HG03460 (cell line): ENCODE measurements around the gene PRKCQ.
A peak's percentile ranks its signal among the peaks of the same experiment; 100 is the strongest.

Experiments used
- ATAC-seq: cut with Tn5 transposase; IDR thresholded peaks from one replicate; pipeline ENCODE4 v1.9.1; 2021; ENCODE audit not compliant: unreplicated experiment

The PRKCQ gene

DNA sequence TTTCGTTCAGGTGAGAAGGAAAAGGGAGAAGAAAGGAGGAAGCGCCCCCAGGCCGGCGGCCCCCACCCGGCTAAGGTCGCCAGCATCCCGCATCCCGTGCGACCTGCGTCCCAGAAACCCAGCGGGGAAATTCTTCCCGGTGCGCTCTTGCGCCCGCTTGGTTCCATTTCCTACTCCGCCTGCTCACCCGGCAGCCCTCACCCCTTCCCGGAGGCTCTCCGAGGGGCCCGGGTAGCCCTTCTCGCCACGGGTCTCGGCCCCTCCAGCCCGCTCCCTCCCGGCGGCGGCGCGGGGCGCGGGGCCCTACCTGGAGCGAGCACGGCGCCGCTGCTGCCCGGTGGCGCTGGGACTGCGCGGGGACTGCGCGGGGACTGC, at the start of gene PRKCQ:
Gene PRKCQ (minus strand): TSS at position 373 of the 375 bp plus-strand sequence. CDS start 65,141 bp downstream, outside the sequence.
- ATAC-seq = peak; percentile 28

DNA sequence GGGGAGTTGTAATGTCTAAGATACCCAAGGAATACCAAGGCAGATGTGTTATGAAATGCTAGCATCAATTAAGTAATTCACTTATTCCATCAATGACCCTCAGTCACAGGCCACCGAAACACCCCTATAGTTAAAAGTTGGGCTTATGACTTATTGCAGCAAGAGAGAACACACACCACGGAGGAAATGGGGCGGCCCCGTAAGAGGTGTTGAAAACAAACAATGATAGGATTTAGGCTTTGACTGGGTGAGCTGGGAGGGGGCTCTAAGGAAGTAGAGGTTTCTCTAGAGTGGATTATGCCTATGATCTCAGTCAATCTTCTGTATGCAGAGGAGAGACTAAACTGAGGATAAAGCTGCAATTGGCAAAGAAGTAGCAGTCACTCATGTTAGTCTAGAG, 45.4 kb upstream of the PRKCQ start:
- ATAC-seq = no peak

GRCh38 chr10:6624392-6624791, 44.3 kb upstream of the PRKCQ start:
- no peak for ATAC-seq

- ATAC-seq = no peak
Observed at GRCh38 chr10:6622921-6623320, 42.8 kb upstream of the PRKCQ start.

DNA sequence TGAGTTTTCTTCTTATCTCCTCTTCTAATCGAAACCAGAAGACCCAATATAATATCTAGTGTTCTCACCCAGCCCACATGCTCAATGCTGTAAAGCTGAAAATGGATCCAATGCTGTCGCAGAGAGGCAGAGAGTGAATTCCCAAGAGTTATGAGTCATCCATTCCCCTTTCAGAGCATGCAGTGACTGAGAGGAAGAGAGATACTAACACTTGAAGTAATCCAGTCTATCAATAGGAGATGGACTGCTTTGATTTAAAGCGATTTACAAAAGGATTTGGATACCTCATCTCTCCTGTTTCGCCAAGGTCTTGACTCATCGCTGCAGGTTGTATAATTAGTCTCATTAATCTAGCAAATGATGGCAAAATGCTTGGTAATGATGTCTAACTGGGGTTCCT, 41.5 kb upstream of the PRKCQ start:
- no peak for ATAC-seq

DNA sequence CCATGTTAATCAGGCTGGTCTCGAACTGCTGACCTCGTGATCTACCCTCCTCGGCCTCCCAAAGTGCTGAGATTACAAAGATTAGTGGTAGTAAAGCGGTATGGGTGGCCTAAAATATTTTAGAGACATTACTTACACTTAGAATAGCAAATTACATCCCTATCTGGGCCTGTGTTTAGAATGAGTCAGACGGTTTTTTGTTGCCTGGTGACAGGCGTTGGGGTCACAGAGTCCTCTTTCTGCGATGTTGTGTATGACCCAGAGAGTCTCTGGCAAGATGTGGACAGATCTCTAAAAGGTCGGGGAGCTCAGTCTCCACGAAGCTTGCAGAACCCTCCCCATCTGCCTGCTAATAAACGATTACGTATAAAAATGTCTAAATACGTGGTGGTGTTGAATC, 39.6 kb upstream of the PRKCQ start:
- ATAC-seq = no peak

- ATAC-seq = no peak
Observed at GRCh38 chr10:6618340-6618739, 38.3 kb upstream of the PRKCQ start.

GRCh38 chr10:6617309-6618076, 37.4 kb upstream of the PRKCQ start:
- ATAC-seq = no peak

- no peak for ATAC-seq
Observed at GRCh38 chr10:6615971-6616370, 35.9 kb upstream of the PRKCQ start.

DNA sequence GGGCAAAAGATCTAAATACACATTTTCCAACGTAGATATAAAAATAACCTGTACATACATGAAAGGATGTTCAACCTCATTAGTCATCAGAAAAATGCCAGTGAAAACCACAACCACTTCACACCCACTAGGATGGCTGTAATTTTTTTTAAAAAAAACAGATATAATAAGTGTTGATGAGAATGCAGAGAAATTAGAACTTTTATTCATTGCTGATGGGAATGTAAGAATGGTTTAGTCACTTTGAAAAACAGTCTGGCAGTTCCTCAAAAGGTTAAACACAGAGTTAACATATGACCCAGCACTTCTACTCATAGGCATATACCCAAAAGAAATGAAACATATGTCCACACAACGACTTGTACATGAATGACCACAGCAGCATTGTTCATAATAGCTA, 32.3 kb upstream of the PRKCQ start:
- no peak for ATAC-seq

DNA sequence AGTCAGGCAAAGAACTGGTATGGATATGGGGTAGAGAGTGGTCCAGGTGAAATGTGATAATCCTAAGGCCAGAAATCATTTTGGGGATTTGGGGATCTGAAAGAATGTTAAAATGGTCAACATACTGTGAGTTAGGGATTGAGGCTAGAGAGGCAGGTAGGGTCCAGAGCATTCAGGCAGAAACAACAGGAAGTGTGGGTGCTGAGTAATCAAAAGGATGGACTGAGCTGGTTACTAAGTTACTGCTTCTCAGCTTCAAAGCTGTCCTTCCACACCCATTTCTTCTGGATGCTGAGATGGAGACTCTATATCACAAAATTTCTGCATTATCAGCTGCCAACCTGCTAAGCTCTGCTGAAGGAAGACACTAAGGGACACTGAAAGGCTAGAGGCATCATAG, 30.6 kb upstream of the PRKCQ start:
- ATAC-seq = no peak

DNA sequence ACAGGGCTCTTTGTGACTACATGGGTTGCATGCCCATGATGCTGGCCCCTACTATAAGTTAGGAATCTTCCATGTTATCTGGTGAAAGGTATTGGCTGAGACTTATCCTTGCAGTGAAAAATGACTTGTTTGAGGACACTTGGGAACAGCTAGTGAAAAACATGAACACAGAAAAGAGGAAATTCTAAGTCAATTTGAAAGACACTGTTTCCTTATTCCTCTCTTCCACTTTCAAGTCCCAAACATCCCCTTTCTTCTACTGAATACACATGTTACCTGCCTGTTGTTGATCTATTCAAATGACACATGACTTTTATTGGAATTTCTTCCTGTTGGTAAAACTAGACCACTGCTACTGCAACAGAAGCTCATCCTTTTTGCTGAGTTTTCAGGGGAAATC, 29.5 kb upstream of the PRKCQ start:
- no peak for ATAC-seq

DNA sequence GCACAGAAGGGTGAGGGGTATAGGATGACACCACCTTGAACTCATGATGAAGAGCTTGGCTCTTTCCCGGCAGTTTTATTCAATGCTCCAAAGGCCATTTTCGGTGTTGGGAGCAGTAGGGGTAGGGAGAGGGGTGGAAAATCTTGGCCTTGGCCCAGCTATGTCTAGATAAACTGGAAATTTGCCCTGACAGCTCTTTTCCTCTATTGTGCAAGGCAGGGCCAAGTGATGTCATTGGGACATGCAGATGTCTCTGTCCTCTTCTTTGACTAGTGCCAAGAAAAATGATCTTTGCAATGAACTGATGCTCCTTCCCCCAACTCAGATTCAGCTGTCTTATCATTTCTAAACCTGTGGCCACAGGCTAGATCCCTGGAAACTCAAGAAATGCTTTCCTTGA, 27.7 kb upstream of the PRKCQ start:
- ATAC-seq = no peak

DNA sequence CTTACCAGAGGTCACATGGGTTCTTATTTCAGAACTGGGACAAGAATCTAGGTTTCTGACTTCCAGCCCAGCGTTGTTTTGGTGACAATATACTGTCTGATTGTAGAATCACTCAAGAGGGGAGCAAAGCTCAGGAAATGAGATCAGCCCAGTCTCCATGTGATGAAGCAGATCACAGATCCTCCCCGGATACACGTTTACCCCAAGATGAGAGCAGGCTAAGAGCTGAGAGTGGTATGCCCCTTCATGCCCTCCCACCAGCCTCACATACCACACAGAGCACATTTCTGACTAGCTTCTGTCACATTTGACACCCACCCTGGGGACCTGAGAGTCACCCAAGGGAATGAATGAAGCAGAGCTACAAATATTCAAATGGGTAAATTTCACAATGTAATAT, 27.1 kb upstream of the PRKCQ start:
- ATAC-seq = no peak

DNA sequence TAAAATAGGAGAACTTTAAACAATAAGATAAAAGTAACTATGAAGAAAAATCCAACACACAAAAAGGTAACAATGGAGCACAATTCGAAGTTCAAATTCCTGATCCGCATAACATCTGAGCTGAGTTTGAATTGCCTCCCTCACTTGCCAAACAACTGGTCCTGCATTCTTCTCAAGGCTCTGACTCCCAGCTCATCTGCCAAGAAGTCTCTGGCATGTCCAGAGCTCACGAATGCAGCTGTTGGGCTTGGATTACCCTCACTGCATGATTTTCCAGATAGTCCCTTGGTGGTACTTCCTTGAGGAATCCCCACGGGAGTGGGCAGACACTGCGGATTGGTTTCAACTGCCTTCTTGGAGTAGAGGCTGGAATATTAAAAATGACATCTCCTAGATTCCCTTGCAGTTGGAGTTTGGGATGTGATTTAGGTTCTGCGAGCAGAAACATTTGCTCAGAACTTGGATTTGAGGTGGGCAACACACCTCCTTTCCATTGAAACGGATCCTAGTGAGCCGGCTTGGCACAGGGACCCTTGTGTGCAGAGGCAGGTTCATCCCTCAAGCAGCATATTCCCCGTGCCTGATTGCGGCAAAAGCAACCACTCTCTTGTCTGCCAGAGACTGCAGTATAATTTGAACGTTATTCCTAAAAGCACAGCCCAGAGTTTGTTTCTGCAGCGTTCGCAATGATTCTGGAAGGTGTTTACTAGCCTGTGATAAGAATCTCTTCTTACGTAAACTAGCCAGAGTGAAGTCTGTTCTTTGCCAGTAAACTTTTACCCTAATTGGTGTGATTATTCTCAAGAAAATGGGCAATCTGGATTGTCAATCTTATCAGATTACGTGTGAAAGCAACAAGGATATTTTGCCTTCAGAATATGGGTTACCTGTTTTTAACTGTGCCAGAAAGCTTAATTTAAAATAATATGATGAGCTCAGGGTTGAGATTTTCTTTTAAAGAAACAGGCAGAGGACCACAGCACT, 23.4 kb upstream of the PRKCQ start:
- no peak for ATAC-seq

- no peak for ATAC-seq
Observed at GRCh38 chr10:6602700-6603084, 22.6 kb upstream of the PRKCQ start.

- ATAC-seq = no peak
Observed at GRCh38 chr10:6602026-6602699, 22.1 kb upstream of the PRKCQ start.

GRCh38 chr10:6601246-6601805, 21.2 kb upstream of the PRKCQ start:
- ATAC-seq = no peak

DNA sequence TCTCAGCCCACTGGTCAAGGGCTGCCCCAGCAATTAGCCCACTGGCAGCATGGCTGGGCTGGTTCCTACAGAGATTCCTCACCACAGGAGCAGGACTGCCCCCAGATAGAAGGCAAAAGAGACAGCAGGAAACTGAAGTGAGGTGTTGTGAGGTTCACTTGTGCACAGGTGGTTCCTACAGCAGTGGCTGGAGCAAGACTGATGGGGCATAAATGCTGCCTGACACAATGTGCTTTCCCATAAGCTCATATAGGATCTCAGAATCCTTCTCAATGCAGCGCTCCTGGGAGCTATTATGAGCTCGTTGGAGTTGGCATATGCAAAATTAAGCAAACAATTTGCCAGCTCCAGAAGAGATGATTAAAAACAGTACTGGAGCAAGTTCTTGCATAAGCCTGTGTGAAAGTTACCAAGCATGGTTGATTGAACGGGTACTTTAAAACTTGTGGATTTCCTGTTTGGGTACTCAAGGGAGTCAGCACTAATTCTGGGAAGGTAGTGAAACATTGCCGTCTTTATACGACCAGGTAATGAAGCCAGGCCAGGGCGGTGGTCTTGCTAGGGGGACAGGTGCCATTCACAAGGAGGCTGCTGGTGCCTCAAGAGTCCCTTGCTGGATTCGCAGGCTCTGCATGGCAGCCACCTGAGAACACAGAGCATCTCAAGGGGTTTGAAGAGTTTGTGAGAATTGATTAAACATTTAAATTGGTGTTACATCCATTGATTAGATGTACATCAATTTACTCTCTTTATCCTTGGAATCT, 20.3 kb upstream of the PRKCQ start:
- ATAC-seq = no peak

DNA sequence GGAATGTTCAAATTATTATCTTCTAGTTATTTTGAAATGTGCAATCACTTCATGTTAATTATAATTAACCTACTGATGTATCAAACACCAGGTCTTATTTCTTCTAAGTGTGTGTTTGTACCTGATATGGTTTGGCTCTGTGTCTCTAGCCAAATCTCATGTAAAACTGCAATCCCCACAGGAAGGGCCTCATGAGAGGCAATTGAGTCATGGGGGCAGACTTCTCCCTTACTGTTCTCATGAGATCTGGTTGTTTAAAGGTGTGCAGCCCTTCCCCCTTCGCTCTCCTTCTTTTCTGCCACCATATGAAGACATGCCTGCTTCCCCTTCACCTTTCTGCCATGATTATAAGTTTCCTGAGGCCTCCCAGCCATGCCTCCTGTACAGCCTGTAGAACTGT, 18.6 kb upstream of the PRKCQ start:
- ATAC-seq = no peak

DNA sequence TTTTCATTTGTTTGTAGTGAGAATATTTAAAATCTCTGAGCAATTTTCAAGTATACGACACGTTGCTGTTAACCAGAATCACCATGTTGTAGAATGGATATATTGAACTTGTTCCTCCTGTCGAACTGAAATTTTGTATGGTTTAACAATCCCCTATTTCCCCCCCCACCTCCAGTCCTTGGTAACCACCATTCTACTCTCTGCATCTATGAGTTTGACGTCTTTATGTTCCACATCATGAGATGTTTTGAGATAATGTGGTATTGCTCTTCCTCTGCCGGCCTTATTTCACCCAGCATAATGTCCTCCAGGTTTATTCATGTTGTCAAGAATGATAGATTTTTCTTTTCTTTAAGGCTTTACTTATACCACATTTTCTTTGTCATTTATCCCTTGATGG, 17.4 kb upstream of the PRKCQ start:
- ATAC-seq = no peak
